Epithelial cell of proximal tubule (primary cell): ENCODE data around the gene PRR11. TPM values are rescaled to one million over a fixed set of nuclear protein-coding genes. Genes with fewer than 3 reads are reported as not detected.
"Not testable (repeated sequence)": the region's sequence is repeated elsewhere in the genome, so short reads cannot be mapped to it uniquely, and the experiment has no call there.

Experiments used
- DNase-seq: peaks from one replicate; pipeline ENCODE4 v3.0.0-alpha.2; 2011; ENCODE audit warnings: low read depth
- H3K4me3 ChIP-seq: 2 replicates; pipeline ENCODE4 v1.5.1; 2011; ENCODE audit warnings: low read depth, mild to moderate bottlenecking, low read length
- total RNA-seq: library from RNA; depleted of rRNA; stranded (reverse); fragments of >200 nt; gene quantifications from 2 replicates; pipeline ENCODE4 v1.2.3, GENCODE V29; 2015
- TF ChIP-seq, protein P1 (sequence below): conservative IDR thresholded peaks from 2 replicates; pipeline ENCODE4 v1.5.1; 2012; ENCODE audit warnings: low read depth, mild to moderate bottlenecking, low read length

PRR11 gene
- total RNA-seq, 1 donor from 2014 or later: 54.4 TPM

DNA sequence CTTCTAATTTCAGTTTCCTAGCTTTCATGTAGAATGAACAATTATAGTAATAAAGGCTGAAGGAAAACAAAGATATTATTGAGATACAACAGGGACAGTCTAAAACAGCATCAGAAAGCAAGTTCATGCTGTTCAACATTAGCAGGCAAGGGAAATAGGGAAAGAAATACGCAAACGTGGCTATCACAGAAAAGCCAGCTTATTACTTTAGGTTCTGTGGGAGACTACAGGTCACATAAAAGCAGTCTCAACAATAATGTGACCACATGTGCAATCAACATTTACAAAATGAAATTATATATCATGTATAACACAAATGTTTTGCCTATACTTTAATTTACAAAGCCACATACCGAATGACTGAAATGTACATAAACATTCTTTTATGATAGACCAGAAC lies 44.0 kb upstream of the PRR11 start:
- H3K4me3 ChIP-seq: no peak overlapping the region
- TF ChIP-seq, protein P1, sequence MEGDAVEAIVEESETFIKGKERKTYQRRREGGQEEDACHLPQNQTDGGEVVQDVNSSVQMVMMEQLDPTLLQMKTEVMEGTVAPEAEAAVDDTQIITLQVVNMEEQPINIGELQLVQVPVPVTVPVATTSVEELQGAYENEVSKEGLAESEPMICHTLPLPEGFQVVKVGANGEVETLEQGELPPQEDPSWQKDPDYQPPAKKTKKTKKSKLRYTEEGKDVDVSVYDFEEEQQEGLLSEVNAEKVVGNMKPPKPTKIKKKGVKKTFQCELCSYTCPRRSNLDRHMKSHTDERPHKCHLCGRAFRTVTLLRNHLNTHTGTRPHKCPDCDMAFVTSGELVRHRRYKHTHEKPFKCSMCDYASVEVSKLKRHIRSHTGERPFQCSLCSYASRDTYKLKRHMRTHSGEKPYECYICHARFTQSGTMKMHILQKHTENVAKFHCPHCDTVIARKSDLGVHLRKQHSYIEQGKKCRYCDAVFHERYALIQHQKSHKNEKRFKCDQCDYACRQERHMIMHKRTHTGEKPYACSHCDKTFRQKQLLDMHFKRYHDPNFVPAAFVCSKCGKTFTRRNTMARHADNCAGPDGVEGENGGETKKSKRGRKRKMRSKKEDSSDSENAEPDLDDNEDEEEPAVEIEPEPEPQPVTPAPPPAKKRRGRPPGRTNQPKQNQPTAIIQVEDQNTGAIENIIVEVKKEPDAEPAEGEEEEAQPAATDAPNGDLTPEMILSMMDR: no peak
- DNase-seq: no peak

- TF ChIP-seq, protein P1: no peak
- H3K4me3 ChIP-seq: no peak overlapping the region
- DNase-seq: no peak
These were observed 40.1 kb upstream of the PRR11 start for GRCh38 chr17:59115474-59115873.

DNA sequence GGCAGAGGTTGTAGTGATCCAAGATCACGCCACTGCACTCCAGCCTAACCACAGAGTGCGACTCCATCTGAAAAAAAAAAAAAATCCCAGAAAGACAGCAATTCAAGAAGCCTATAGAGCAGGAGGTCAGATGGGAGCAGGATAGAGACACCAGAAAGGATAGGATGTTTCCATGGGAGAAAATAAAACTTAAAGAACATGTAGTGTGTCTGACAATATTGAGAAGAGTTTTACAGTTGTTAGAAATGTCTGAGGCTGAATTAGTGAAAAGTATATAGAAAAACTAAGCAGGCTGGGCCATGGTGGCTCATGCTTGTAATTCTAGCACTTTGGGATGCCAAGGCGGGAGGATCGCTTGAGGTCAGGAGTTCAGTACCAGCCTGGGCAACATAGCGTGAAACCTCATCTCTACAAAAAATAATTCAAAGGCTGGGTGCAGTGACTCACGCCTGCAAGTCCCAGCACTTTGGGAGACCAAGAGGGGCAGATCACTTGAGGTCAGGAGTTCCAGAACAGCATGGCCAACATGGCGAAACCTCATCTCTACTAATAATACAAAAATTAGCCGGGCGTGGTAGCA lies 33.6 kb upstream of the PRR11 start:
- H3K4me3 ChIP-seq: no peak overlapping the region
- TF ChIP-seq, protein P1: no peak
- DNase-seq: peak; percentile 54

GRCh38 chr17:59124665-59125064 lies 30.9 kb upstream of the PRR11 start:
- no peak for DNase-seq
- no peak overlapping the region for H3K4me3 ChIP-seq

DNA sequence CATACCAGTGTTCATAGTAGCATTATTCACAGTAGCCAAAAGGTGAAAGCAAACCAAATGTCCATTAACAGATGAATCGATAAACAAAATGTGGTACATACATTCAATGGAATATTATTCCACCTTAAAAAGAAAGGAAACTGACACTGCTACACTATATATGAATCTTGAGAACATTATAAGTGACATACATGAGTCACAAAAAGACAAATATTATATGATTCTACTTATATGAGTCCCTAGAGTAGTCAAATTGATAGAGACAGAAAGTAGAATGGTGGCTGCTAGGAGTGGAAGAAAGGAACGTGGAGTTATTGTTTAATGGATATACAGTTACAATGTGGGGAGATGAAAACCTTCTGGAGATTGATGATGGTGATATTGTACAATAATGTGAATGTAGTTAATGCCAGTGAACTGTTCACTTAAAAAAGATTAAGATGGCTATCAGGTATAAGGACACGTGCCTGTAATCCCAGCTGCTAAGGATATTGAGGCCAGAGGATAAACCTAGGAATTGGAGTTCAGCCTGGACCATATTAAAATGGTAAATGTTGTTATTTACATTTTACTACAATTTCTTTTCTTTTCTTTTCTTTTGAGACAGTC lies 28.6 kb upstream of the PRR11 start:
- TF ChIP-seq, protein P1: no peak
- H3K4me3 ChIP-seq: no peak overlapping the region
- no peak for DNase-seq

More at GRCh38 chr17:59124665-59125064, 30.9 kb upstream of the PRR11 start:
- TF ChIP-seq, protein P1: no peak

- TF ChIP-seq, protein P1: no peak
- H3K4me3 ChIP-seq: no peak overlapping the region
- no peak for DNase-seq
These were observed 25.7 kb upstream of the PRR11 start for GRCh38 chr17:59129814-59130213.

DNA sequence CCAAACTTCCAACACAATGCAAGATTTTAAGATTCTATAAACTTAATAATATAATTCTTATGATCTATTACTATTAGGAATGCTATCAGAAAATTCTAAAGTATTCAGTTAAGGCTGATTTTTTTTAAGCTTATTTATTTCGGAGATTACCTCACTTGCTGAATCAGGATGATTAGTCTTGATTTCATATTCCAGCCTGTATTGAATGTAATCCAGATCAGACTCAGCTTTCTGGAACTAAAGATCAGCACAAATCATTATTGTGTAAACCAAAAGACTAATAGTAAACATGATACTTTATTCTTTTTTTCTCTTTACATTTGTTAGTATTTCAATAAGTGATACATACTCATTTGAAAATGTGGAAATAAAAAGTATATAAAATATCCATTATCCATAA lies 24.4 kb upstream of the PRR11 start:
- TF ChIP-seq, protein P1: no peak
- no peak for DNase-seq
- H3K4me3 ChIP-seq: no peak overlapping the region

DNA sequence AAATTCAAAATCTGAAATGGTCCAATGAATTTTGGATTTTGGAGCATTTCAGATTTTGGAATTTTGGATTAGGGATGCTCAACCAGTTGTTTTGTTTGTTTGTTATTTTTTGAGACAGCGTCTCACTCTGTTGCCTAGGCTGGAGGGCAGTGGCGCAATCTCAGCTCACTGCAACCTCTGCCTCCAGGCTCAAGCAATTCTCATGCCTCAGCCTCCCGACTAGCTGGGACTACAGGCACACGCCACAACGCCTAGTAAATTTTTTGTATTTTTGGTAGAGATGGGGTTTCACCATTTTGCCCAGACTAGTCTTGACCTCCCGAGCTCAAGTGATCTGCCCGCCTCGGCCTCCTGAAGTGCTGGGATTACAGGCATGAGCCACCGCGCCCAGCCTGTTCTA lies 17.2 kb upstream of the PRR11 start:
- DNase-seq: not testable (repeated sequence)

More for the DNA sequence above, 17.2 kb upstream of the PRR11 start:
- H3K4me3 ChIP-seq: not testable (repeated sequence)
